Parathyroid adenoma (tissue), 2 donors: Measurements from ENCODE around the gene TYRP1.
"Not testable (repeated sequence)": the region's sequence is repeated elsewhere in the genome, so short reads cannot be mapped to it uniquely, and the experiment has no call there.

Source experiments
- H2AFZ ChIP-seq: fragments of 300-600 bp; sonication (generic); one replicate; pipeline ENCODE4 v1.7.0; 2017; ENCODE audit warnings: antibody characterized with exemption, mild to moderate bottlenecking
- H3K27ac ChIP-seq: fragments of 300-600 bp; sonication (generic); one replicate; pipeline ENCODE4 v1.7.0; 2017
- H3K27me3 ChIP-seq: fragments of 300-600 bp; sonication (generic); one replicate; pipeline ENCODE4 v1.7.0; 2017; ENCODE audit warnings: low read length; ENCODE audit not compliant: control insufficient read depth, insufficient read depth
- H3K36me3 ChIP-seq: fragments of 300-600 bp; sonication (generic); one replicate; pipeline ENCODE4 v1.7.0; 2017; ENCODE audit warnings: low read length; ENCODE audit not compliant: control insufficient read depth, insufficient read depth
- H3K4me1 ChIP-seq: fragments of 300-600 bp; sonication (generic); one replicate; pipeline ENCODE4 v1.7.0; 2017; ENCODE audit warnings: control low read depth
- H3K4me2 ChIP-seq: fragments of 300-600 bp; sonication (generic); one replicate; pipeline ENCODE4 v1.7.0; 2017; ENCODE audit warnings: low read length
- H3K4me3 ChIP-seq: fragments of 300-600 bp; sonication (generic); one replicate; pipeline ENCODE4 v1.7.0; 2017; ENCODE audit warnings: low read depth, low read length
- H3K79me2 ChIP-seq: fragments of 300-600 bp; sonication (generic); one replicate; pipeline ENCODE4 v1.7.0; 2017; ENCODE audit warnings: control low read depth
- H3K9ac ChIP-seq: fragments of 300-600 bp; sonication (generic); one replicate; pipeline ENCODE4 v1.7.0; 2017; ENCODE audit warnings: mild to moderate bottlenecking
- H3K9me3 ChIP-seq: fragments of 300-600 bp; sonication (generic); one replicate; pipeline ENCODE4 v1.7.0; 2017; ENCODE audit warnings: low read length; ENCODE audit not compliant: control insufficient read depth
- CTCF ChIP-seq: fragments of 300-600 bp; sonication (generic); IDR thresholded peaks from one replicate; pipeline ENCODE4 v1.7.0; 2017; ENCODE audit warnings: antibody characterized with exemption, mild to moderate bottlenecking
- donor health status: primary hyperparathyroidism.

TYRP1 gene

GRCh38 chr9:12666813-12667212, 26.4 kb upstream of the TYRP1 start:
- no peak overlapping the region for H3K9ac ChIP-seq
- no peak overlapping the region for H3K4me2 ChIP-seq
- no peaks in the 10 kb centered on the region for H3K79me2 ChIP-seq
- no peaks in the 10 kb centered on the region for H3K36me3 ChIP-seq
- H3K9me3 ChIP-seq, result no peaks in the 10 kb centered on the region
- TF ChIP-seq CTCF, result no peak
- H3K27ac ChIP-seq, result no peak overlapping the region
- no peaks in the 10 kb centered on the region for H3K4me1 ChIP-seq
- no peaks in the 10 kb centered on the region for H3K27me3 ChIP-seq
- no peak overlapping the region for H2AFZ ChIP-seq
- no peak overlapping the region for H3K4me3 ChIP-seq

GRCh38 chr9:12667892-12668291, 25.3 kb upstream of the TYRP1 start:
- Histone ChIP-seq H3K36me3 (no peaks in the 10 kb centered on the region), H3K79me2 (no peaks in the 10 kb centered on the region), H3K9me3 (no peaks in the 10 kb centered on the region), H2AFZ (no peak overlapping the region), H3K9ac (no peak overlapping the region), H3K4me1 (no peaks in the 10 kb centered on the region), H3K4me2 (no peak overlapping the region), H3K27ac (no peak overlapping the region), H3K4me3 (no peak overlapping the region), H3K27me3 (no peaks in the 10 kb centered on the region)
- TF ChIP-seq CTCF, result no peak

- H3K9me3 ChIP-seq, result no peaks in the 10 kb centered on the region
- H3K79me2 ChIP-seq, result no peaks in the 10 kb centered on the region
- no peak overlapping the region for H3K4me3 ChIP-seq
- H3K27ac ChIP-seq, result no peak overlapping the region
- H2AFZ ChIP-seq, result no peak overlapping the region
- H3K4me1 ChIP-seq, result no peaks in the 10 kb centered on the region
- H3K27me3 ChIP-seq, result no peaks in the 10 kb centered on the region
- no peak overlapping the region for H3K4me2 ChIP-seq
- no peaks in the 10 kb centered on the region for H3K36me3 ChIP-seq
- no peak for TF ChIP-seq CTCF
- no peak overlapping the region for H3K9ac ChIP-seq
Observed at GRCh38 chr9:12670006-12670405, 23.2 kb upstream of the TYRP1 start.

GRCh38 chr9:12674961-12675360, 18.2 kb upstream of the TYRP1 start:
- Histone ChIP-seq H2AFZ (no peak overlapping the region), H3K9ac (no peak overlapping the region)

GRCh38 chr9:12677462-12678126, 15.6 kb upstream of the TYRP1 start:
- not testable (repeated sequence) for H3K27ac ChIP-seq, H3K27me3 ChIP-seq, H3K9ac ChIP-seq, H2AFZ ChIP-seq, H3K36me3 ChIP-seq, H3K79me2 ChIP-seq, H3K4me1 ChIP-seq, H3K4me3 ChIP-seq, H3K4me2 ChIP-seq, H3K9me3 ChIP-seq

More at GRCh38 chr9:12674961-12675360, 18.2 kb upstream of the TYRP1 start:
- Histone ChIP-seq H3K27me3 (no peaks in the 10 kb centered on the region), H3K36me3 (no peaks in the 10 kb centered on the region), H3K27ac (no peak overlapping the region), H3K9me3 (no peaks in the 10 kb centered on the region), H3K4me2 (no peak overlapping the region), H3K4me3 (no peak overlapping the region), H3K4me1 (no peaks in the 10 kb centered on the region), H3K79me2 (no peaks in the 10 kb centered on the region)
- TF ChIP-seq CTCF, result no peak
